ENCODE data around the gene FERMT2.
A peak's percentile ranks its signal among the peaks of the same experiment; 100 is the strongest.

The FERMT2 gene

DNA sequence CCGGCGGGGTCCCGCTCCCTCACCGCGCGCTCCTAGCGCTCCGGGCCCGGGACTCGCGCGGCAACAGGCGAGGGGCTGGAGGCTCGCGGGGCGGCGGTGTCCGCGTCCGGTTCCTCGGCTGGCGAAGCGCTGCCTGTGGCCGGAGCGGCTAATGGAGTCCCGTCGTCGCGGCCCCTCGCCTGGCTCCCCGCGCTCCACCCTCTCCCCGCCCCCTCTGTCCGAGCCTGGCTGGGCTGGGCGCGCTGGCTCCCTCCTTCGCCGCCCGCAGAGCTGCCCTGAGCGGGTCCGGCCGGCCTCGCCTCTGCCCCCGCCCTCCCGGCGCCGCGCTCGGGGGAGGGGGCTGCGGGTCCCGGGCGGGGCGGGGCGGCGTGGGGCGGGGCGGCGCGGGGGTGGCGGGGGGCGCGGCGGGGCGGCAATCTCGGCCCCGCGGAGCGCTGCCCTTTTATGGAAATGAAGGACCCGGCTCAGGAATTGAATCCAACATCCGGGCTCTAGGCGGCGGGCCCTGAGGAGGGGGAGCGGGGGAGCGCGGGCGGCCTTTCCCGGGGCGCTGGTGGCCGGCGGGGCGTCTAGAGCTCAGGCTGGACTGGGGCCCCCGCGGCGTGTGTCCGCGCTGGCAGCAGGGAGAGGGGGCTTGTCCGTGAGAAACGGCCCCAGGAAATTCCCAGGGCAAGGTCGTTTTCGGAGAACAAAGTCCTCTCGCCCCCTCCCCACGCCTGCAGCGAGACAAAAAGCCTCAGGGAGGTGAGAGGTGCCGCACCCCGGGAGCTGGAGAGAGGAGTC is at the start of gene FERMT2:
FERMT2 (minus strand) TSS at position 153 of the 783 bp plus-strand sequence. CDS start 482 bp downstream, outside the sequence.
- in situ Hi-C loops (cut with MboI; ENCODE audit: low sequenced_read_pairs, unreplicated experiment), result loop anchor here (25.0 kb wide), 1 partner anchor 664 kb away; no protein-coding TSS in a partner anchor
- TF ChIP-seq, protein P1, sequence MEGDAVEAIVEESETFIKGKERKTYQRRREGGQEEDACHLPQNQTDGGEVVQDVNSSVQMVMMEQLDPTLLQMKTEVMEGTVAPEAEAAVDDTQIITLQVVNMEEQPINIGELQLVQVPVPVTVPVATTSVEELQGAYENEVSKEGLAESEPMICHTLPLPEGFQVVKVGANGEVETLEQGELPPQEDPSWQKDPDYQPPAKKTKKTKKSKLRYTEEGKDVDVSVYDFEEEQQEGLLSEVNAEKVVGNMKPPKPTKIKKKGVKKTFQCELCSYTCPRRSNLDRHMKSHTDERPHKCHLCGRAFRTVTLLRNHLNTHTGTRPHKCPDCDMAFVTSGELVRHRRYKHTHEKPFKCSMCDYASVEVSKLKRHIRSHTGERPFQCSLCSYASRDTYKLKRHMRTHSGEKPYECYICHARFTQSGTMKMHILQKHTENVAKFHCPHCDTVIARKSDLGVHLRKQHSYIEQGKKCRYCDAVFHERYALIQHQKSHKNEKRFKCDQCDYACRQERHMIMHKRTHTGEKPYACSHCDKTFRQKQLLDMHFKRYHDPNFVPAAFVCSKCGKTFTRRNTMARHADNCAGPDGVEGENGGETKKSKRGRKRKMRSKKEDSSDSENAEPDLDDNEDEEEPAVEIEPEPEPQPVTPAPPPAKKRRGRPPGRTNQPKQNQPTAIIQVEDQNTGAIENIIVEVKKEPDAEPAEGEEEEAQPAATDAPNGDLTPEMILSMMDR (IDR thresholded peaks at IDR 0.05; ENCODE audit: borderline replicate concordance, control extremely low read depth, extremely low read depth, insufficient read depth, missing control alignments), result no peak
- DNase-seq (ENCODE audit: low spot score), result peak; percentile 86

DNA sequence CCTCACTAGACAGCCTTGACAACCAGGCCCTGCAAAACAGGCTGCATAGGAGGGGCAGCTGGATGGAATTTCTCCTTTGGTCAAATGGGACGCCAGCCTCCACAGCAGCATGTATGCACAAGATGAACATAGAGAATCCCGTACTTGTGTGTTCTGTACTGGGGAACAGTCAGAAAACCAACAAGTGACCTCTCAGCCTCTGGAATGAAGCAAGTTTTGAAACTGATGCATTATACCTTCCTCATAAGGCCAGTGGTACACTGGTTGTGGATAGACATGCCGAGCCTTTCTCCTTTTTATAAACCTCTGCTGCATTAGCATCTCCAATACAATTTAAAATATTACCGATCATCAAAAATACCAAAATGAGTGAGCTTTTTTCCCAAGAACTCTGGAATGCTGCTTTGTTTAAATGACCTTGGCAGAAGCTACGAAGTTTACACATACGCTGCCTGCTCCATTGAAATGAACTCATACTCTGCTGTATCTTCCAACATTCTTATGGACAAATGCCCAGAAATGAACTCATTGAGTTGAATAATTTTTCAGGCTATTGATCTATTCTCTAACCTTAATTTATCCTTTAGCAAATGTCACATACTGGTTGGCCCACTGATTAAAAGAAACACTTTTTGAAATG is 47.6 kb upstream of the FERMT2 start:
- DNase-seq (ENCODE audit: low spot score), result no peak
- in situ Hi-C loops (cut with MboI; ENCODE audit: low sequenced_read_pairs, unreplicated experiment), result no loop called here
- TF ChIP-seq, protein P1 (IDR thresholded peaks at IDR 0.05; ENCODE audit: borderline replicate concordance, control extremely low read depth, extremely low read depth, insufficient read depth, missing control alignments), result no peak

DNA sequence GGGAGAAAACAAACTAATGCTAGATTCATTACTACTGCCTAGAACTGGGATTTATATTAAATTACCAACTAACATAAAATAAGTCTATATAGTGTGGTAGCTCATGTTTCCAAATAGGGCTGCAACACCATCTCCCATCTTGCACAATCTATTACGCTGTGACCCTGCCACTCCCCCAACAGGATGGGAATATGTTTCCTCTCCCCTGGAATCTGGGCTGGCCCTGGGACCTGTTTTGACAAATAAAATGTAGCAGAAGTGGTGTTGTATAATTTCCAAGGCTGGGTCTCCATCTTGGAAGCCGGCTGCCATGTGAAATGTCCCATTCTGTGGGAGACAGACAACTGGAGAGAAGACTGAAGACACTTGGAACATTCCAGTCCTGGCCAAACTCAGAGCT is 45.6 kb upstream of the FERMT2 start:
- DNase-seq (ENCODE audit: low spot score), result no peak
- TF ChIP-seq, protein P1 (IDR thresholded peaks at IDR 0.05; ENCODE audit: borderline replicate concordance, control extremely low read depth, extremely low read depth, insufficient read depth, missing control alignments), result no peak
- in situ Hi-C loops (cut with MboI; ENCODE audit: low sequenced_read_pairs, unreplicated experiment), result no loop called here

DNA sequence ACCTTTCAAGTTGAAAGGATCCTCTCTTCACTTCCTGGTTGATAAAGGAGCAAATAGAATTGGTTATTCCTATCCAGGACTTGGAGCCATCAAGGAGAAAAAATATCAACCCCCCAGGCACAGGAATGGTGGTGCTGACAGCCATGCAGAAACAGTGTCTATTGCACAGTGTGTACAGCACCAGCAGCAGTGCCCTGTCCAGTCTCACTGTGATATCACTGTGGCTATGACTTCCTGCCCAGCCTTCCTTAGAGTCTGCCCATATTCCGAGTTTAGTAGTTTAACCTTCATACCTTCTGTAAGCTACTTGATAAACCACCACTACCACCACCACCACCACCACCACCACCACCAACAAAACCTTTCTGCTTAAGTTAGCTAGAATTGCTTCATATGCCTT is 45.1 kb upstream of the FERMT2 start:
- DNase-seq (ENCODE audit: low spot score), result no peak
- in situ Hi-C loops (cut with MboI; ENCODE audit: low sequenced_read_pairs, unreplicated experiment), result no loop called here
- TF ChIP-seq, protein P1 (IDR thresholded peaks at IDR 0.05; ENCODE audit: borderline replicate concordance, control extremely low read depth, extremely low read depth, insufficient read depth, missing control alignments), result no peak

GRCh38 chr14:52992236-52992870 is 41.5 kb upstream of the FERMT2 start:
- DNase-seq (ENCODE audit: low spot score), result no peak
- TF ChIP-seq, protein P1 (IDR thresholded peaks at IDR 0.05; ENCODE audit: borderline replicate concordance, control extremely low read depth, extremely low read depth, insufficient read depth, missing control alignments), result no peak
- in situ Hi-C loops (cut with MboI; ENCODE audit: low sequenced_read_pairs, unreplicated experiment), result no loop called here

GRCh38 chr14:52988139-52988538 is 37.3 kb upstream of the FERMT2 start:
- TF ChIP-seq, protein P1 (IDR thresholded peaks at IDR 0.05; ENCODE audit: borderline replicate concordance, control extremely low read depth, extremely low read depth, insufficient read depth, missing control alignments), result no peak
- DNase-seq (ENCODE audit: low spot score), result no peak
- in situ Hi-C loops (cut with MboI; ENCODE audit: low sequenced_read_pairs, unreplicated experiment), result no loop called here

Measured in GM13976 (cell line).